Sigmoid colon (tissue), 4 donors: ENCODE measurements around the gene EXOSC10.

ENCODE experiments used
- CTCF ChIP-seq, 4 experiments: fragments of 450-650 bp in 3 of 4; fragments of 200-600 bp in 1 of 4; IDR thresholded peaks; one replicate each; pipeline ENCODE4 v1.5.1; 2016 to 2019; ENCODE audit warnings: antibody characterized with exemption in 4 of 4, mild to moderate bottlenecking in 3 of 4, moderate library complexity in 2 of 4
- EP300 ChIP-seq, 4 donors: sonication (generic); formaldehyde crosslinking; IDR thresholded peaks; one replicate each; pipeline ENCODE4 v1.6.1; 2017; ENCODE audit warnings: antibody characterized with exemption in 4 of 4
- POLR2AphosphoS5 ChIP-seq, 4 donors: sonication (generic); formaldehyde crosslinking; IDR thresholded peaks; one replicate each; pipeline ENCODE4 v1.6.1; 2017; ENCODE audit warnings: antibody characterized with exemption in 4 of 4

GRCh38 chr1:11125931-11126330 lies 26.3 kb upstream of the EXOSC10 start:
- TF ChIP-seq CTCF (IDR thresholded peaks at IDR 0.05) (no peak), EP300 (IDR thresholded peaks at IDR 0.05) (no peak), POLR2AphosphoS5 (IDR thresholded peaks at IDR 0.05) (no peak)
